ENCODE results near the gene ATPAF1.

ATPAF1 gene

GRCh38 chr1:46646844-46647243 is 21.3 kb downstream of the ATPAF1 start:
- no peak for DNase-seq

GRCh38 chr1:46646331-46646730 is 21.8 kb downstream of the ATPAF1 start:
- no peak for DNase-seq

DNA sequence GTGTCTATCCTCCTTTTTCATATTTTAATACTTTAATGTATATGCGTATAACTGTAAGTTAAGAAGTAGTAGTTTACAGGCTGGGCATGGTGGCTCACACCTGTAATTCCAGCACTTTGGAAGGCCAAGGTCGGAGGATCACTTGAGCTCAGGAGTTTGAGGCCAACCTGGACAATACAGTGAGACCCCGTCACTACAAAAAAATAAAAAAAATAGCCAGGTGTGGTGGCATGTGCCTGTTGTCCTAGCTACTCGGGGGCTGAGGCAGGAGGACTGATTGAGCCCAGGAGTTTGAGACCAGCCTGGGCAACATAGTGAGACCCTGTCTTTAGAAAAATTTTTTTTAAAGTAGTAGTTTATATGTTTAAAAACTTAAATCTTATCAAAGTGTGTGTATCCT is 22.3 kb downstream of the ATPAF1 start:
- no peak for DNase-seq

DNA sequence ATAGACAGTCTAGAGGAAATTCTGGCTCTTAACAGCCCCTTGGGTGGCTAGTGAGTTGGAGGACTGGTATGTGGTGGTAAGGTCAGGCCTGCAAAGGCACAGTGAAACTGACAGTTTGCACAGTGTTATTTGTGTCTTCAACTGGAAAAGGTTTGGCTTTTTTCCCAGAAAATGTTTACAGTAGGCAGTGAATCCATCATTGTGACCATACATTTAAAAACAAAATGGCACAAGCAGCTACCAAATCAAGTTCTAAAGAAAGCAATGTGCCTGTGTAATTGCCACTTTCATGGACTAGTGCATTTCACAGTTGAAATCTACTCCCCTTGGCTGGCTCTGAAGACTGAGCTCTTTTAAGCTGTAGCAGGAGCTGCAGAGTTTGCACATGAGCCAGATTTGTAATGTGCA is 24.8 kb downstream of the ATPAF1 start:
- peak; percentile 72 for DNase-seq

GRCh38 chr1:46642115-46642680 is 26.0 kb downstream of the ATPAF1 start:
- no peak for DNase-seq

- no peak for DNase-seq
These were observed 28.6 kb downstream of the ATPAF1 start for GRCh38 chr1:46639547-46639946.

DNA sequence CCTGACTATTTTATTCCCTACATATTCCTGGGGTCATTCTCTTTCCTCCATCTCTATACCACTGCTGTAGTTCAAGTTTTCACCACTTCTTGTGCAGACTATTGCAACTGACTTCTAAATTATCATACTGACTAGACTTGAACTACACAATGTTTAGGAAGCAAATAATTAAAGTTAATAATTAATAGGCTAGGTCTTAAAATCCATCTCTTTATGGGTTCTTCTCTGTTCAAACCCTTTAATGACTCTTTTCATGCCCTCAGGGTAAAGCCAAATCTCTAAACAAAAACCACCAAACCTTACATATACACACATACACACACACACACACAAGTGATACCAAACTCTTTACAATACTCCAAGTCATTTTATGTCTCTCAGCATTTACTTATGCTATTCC is 29.2 kb downstream of the ATPAF1 start:
- DNase-seq = no peak

- no peak for DNase-seq
These were observed 30.6 kb downstream of the ATPAF1 start for GRCh38 chr1:46637444-46638083.

DNA sequence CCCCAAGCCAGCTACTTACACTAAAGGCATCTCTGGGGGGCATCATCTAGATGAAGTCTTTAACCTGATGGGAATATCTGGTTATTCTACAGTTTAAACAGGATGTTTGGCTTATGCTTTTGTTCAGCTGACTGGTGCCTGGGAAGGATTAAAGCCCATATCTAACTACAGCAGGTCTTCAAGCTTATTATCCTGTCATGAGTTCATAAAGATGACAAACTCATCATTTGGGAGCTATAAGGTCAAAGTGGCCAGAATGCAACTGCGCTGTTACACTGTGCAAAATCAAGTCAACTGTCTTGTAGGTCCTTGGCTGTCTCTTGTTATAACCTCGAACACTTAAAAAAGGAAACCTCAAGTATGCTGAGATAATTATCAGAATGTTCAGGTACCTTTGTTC is 33.0 kb downstream of the ATPAF1 start:
- no peak for DNase-seq

DNA sequence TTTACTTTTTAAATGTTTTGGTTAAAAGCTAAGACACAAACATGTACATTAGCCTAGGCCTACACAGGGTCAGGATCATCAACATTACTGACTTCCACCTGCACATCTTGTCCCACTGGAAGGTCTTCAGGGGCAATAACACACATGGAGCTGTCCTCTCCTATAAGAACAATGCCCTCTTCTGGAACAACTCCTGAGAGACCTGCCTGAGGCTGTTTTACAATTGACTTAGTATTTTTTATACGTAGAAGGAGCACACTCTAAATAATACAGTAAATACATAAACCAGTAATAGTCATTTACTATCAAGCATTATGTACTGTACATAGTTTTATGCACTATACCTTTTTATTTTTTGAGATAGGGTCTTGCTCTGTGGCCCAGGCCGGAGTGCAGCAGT is 37.4 kb downstream of the ATPAF1 start:
- no peak for DNase-seq

DNA sequence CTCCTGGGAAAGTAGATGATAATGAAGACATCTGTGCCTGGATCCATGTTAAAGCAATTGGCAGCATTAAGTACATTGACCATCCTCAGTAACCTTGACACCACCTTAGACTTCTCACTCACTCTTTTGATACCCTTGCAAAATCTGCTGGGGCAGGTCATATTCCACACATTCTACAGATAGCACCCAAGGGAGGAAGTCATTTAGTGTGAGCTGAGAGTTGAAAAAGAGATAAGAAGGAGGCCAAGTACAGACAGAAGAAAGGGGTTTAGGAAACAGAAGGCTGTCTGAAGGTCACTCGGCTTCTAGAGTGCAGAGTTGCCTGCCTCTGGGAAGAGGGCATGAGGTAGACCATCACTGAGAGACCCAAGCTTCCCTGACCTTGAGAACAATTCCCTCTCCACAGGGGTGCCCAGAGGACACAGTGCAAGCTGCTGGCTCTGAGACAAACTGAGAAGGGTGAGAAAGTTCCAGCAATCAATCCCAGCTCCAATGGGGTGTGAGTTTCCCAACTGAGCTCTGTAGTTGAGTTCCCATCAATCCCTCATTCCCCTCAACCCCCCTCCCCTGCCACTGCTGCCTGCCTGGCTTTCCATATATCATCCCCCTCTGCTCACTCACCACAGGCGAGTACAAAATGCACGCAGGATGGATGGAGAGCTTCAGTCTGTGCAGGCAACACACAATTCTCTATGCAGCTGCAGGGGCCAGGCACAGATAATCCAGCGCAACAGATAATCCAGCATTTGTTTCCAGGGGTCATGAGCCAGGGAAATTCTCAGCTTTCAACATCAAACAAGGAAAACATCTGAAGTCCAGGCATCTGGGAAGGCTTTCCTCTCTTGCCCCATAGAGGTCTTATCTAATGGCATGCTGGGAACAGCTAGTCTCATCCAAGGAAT is 44.2 kb downstream of the ATPAF1 start:
- no peak for DNase-seq

- DNase-seq = peak; percentile 41
These were observed 45.8 kb downstream of the ATPAF1 start for GRCh38 chr1:46622344-46622743.

DNA sequence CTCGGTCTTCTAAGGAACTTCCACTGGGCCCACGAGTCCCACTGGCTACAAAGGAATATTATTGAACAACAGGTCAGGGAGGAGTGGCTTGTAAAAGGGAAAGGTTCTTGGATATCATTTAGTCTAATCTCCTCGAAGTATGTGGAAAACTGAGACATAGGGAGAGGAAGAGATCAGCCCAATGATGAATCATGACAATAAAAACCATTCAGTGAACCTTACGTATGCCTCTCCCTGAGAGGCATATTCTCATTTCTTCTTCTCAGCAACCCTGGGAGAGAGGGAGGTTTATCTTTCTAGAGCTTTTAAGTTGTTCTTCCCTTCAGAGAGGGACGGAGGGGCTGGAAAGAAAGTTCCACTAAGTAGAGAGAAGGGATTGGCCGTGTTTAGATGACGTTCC is 46.2 kb downstream of the ATPAF1 start:
- DNase-seq = no peak

DNA sequence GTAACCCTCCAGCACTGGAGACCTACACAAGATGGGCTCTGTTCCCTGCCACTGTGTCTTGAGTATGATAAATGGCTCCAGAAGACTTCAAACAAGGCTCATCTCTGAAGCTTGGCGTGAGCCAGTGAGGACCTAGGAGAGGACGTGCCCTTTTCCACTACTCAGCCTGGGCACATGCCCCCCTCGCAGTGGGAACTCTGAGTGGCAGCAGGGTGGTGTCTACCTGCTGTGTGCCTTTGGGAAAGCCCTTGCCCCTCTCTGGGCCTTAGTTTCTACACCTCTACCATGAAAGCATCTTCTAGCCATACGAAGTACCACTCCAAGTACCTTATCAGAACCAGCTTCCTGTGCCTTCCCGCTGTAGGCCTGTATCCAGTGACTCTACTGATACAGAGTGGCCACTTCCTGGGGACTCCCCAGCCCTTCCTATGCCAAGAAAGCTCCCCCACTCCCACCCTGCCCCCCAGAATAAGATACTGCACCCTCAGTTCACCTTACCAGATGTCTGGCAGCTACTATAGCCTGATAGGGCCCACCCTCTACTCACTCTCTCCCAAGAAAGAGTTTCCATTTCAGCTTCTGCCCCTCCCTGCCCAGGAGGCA is 48.4 kb downstream of the ATPAF1 start:
- DNase-seq = no peak

DNA sequence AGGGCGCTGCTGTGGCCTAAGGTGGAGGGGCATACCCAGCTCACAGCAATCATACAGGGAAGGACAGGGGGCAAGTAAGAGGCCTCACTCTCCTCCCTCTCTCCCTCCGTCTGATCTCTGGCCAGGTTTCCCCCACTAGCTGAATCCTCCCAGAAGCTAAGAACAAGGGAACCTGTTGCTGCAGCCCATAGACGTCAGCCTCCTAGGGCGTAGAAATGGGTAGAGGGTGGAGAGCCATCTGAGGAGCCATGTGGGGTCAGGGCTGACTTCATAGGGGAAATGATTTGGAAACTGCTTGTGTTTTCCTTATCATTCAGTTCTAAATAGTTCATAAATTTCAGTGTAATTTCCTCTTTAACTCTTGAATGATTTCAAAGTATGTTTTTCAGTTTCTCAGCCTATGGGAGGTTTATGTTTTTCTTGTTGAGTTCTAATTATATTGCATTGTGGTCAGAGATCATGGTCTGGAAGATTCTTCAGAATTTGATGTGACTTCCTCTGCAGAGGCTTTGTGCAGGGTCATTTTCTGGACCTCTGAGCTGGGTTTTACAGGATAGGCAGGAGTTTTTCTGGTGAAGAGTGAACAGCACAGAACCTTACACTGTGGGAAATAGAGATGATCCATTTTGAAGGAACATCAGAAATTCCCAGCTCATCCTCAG is 49.3 kb downstream of the ATPAF1 start:
- no peak for DNase-seq

- DNase-seq = no peak
These were observed 50.3 kb downstream of the ATPAF1 start for GRCh38 chr1:46617833-46618232.

GRCh38 chr1:46617108-46617800 is 50.9 kb downstream of the ATPAF1 start:
- no peak for DNase-seq

GRCh38 chr1:46616277-46617107 is 51.7 kb downstream of the ATPAF1 start, which contains the start of gene MOB3C:
Gene MOB3C, minus strand, starts transcription at chr1:46616811. Its CDS starts 3,490 bp downstream, at chr1:46613321.
- DNase-seq = peak; percentile 69

- no peak for DNase-seq
These were observed 52.4 kb downstream of the ATPAF1 start for GRCh38 chr1:46615735-46616134.

DNA sequence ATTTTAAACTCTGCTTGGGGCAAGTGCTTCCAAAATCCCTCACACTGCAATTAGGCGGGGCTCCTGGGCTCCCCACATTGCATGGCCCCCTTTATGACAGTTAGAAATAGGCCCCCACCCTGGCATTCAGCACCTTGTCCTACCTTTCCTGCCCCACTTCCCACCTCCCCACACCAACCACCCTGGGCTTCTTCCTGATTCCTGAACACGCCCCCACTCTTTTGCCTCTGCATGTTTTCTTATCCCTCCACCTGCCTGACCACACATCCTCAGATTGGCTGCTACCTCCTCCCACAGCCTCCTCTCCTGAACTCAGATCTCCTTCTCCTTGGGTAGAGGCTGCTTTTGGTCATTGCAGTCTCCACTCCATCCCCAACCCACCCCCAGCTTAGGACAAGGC is 53.1 kb downstream of the ATPAF1 start:
- no peak for DNase-seq

DNA sequence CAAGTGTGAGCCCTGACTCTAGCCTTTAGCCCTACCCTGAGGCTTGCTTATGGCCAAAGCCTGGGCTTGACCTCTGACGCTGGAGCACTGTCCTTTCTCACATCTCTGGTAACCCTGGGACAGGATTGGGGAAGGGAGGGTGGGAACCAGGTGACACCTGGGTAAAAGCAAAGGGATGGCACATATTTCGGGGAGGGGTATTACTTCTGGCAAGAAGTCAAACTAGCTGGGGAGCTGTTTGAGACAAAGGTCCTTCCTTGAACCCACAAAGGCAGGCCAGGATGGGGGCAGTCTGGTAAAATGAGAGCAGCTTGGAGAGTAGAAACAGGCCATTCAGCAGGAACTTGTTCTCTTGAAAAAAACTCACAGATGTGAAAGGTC is 53.6 kb downstream of the ATPAF1 start:
- DNase-seq = no peak

Measured in RPMI8226 (cell line).